ENCODE measurements around the gene CD300LF. TPM values are rescaled to one million over a fixed set of nuclear protein-coding genes. Genes with fewer than 3 reads are reported as not detected.

CD300LF gene
- total and polyA plus RNA-seq, 9 of the 15 experiments (the other 6 are each of a cell fraction or from before 2014, with no cell fraction given): not detected

GRCh38 chr17:74686761-74687160 is 26.0 kb downstream of the CD300LF start:
- Histone ChIP-seq H3K9ac (ENCODE audit: insufficient read depth in 1 of 2, low read depth in 2 of 2, low read length in 2 of 2) (no peak overlapping the region), H3K4me3 (no peak overlapping the region), H3K9me1 (ENCODE audit: control insufficient read depth, insufficient read depth, low read length) (no peaks in the 10 kb centered on the region), H3K4me2 (ENCODE audit: insufficient read depth, low read length) (no peak overlapping the region), H3K79me2 (ENCODE audit: control insufficient read depth, insufficient read depth, low read length) (no peaks in the 10 kb centered on the region), H3K36me3 (ENCODE audit: control insufficient read depth, insufficient read depth, low read length) (no peaks in the 10 kb centered on the region), H3K27me3 (ENCODE audit: control insufficient read depth in 2 of 2, insufficient read depth in 2 of 2, low read length in 2 of 2) (peaks cover 11 to 47% of the 10 kb centered on the region in 2 experiments; a peak in 4 of 5 replicates), H3K27ac (ENCODE audit: extremely low read depth, low read depth, low read length) (no peak overlapping the region), H3K4me1 (replicated peaks in 1 of 2; ENCODE audit: control insufficient read depth in 2 of 2, insufficient read depth in 2 of 2, low read length in 2 of 2) (no peaks in the 10 kb centered on the region), H3K9me3 (replicated peaks; ENCODE audit: control insufficient read depth, insufficient read depth, low read depth, low read length) (no peaks in the 10 kb centered on the region), H4K20me1 (replicated peaks; ENCODE audit: control insufficient read depth, insufficient read depth, low read length) (no peaks in the 10 kb centered on the region; the same call in 1 of the 2 replicates), H2AFZ (ENCODE audit: low read depth, low read length) (no peak overlapping the region)
- WGBS (ENCODE audit: insufficient coverage, low coverage, missing lambda C conversion rate): 0% methylated on average over 5 of the region's 5 CpGs
- intact Hi-C loops (cut with micrococcal nuclease): no loop called here
- no peak for FAIRE-seq
- CTCF ChIA-PET (ENCODE audit: low intra/inter-chr PET ratio): no interaction called here
- no TSS peak for BruUV-seq (replicated peaks)
- DNase-seq (ENCODE audit: extremely low read depth in 1 of 4, low spot score in 3 of 4): no peak
- in situ Hi-C loops (cut with MboI): no loop called here
- POLR2A ChIA-PET: no interaction called here
- no peak for TF ChIP-seq FOSL1 (tag; conservative IDR thresholded peaks at IDR 0.05)
- no peak for TF ChIP-seq NR2C1 (IDR thresholded peaks at IDR 0.05)
- no peak for TF ChIP-seq NR2C1 (tag; IDR thresholded peaks at IDR 0.05)
- no peak for TF ChIP-seq TCFL5 (CRISPR knock-in tag; conservative IDR thresholded peaks at IDR 0.05)
- TF ChIP-seq TEAD2 (tag; IDR thresholded peaks at IDR 0.05): no peak
- no peak for TF ChIP-seq TFE3 (CRISPR knock-in tag; IDR thresholded peaks at IDR 0.05)
- TF ChIP-seq ERF (CRISPR knock-in tag; IDR thresholded peaks at IDR 0.05): no peak
- ATAC-seq: no peak

All from K562 (cell line).